GM18867 (cell line): ENCODE data around the gene SERTAD3.
"Not testable (repeated sequence)": the region's sequence is repeated elsewhere in the genome, so short reads cannot be mapped to it uniquely, and the experiment has no call there.

ENCODE experiments used
- ATAC-seq: cut with Tn5 transposase; IDR thresholded peaks from one replicate; pipeline ENCODE4 v1.9.1; 2021; ENCODE audit warnings: mild to moderate bottlenecking, moderate library complexity; ENCODE audit not compliant: unreplicated experiment

The SERTAD3 gene

DNA sequence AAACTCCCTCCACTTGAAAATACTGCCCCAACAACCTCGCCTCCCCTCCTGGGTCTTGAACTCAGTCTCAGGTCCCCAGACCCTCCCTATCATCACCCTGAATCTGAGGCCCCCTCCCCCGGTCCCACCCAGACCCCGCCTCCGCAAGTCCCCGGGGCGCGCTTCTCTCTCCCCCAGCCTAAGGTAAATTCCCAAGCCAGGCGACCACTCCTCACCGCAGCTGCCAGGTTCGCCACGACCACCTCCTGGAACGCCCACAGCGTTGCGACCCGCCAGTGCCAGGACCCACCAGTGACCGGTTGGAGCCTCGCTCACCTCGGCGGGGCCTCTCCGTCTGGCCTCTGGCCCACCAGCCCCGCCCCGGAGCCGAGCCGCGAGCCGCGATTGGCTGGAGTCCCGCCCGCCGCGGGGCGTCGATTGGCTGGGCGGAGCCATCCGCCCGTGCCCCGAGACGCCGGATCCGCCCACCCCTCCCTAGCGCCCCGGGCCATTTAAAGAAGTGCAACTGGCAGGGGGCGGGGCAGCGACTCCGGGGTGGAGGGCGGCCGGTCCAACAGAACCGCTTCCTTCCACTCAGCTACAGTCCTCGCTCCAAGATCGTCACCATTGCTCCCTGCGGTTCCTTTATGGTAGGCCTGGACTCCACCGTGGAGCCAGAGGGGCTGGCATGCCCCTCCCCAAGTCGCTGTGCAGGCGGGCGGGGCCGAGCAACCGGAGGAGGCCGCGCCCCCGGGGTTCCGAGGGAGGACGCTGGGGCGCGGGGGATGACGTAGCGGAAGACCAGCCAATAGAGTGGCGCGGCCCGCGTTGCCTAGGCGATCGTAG is at the start of gene SERTAD3:
Gene SERTAD3, minus strand, starts transcription at position 336 of the 825 bp plus-strand sequence. CDS start 2,255 bp downstream, outside the sequence.
- ATAC-seq: peak; percentile 67

DNA sequence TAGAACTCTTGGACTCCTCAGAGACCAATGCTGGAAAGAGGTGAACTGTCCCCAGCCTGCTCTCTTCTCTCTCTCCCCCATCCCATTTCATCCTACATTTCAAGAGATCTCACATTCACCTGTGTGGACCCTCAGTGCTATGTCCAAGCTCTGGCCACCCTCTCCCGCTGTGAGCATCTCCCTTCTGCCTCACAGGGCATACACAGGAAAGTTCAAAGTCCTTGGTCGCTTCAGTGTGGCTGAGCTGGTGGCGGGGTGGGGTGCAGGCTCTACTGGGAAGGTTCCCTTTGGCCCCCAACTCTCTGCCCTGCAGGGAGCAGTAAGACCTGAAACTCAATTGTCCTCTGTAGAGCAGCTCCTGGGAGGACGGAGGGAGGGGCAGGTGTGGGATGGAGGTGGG is 49.6 kb upstream of the SERTAD3 start:
- ATAC-seq: no peak

DNA sequence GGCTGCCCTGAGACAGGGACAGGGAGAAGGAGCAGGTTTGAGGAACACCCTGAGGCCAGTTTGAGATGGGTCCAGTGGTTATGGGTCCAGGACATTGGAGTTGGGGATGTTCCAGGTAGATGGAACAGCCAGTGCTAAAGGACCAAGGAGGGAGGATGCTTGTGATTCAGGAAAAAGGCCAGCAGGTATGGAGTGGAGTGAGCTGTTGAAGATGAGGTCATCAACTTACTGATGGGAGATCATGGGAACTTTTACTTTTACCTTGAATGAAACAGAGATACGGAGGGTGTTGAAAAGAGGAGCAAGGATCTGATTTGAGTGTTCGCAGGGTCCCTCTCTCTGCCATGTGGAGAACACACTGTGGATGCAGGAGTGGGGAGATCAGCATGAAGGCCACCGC is 48.1 kb upstream of the SERTAD3 start:
- ATAC-seq: no peak

DNA sequence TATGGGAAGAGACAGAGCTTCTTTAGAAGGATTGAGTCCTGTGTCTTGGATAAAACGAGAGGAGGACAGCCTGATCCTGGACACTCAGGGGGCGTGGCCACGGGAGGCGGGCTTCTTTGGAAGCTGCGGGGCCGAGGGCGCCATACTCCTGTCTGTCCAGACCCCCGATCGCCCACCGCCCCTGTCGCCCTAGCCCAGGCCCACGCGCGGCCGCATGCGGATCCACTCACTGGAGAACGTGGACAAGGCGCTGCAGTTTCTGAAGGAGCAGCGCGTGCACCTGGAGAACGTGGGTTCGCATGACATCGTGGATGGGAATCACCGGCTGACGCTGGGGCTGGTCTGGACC is 45.7 kb upstream of the SERTAD3 start:
- no peak for ATAC-seq

DNA sequence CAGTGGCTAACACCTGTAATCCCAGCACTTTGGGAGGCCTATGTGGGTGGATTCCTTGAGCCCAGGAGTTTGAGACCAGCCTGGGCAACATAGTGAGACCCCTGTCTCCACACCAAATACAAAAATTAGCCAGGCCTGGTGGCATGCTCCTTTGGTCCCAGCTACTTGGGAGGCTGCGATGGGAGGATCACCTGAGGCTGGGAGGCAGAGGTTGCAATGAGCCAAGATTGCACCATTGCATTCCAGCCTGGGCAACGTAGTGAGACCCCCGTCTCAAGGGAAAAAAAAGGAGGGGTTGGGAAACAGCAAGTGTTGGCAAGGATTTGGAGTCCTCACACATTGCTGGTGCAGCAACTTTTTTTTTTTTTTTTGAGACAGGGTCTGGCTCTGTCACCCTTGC is 41.9 kb upstream of the SERTAD3 start:
- no peak for ATAC-seq

GRCh38 chr19:40475878-40476644 is 31.9 kb upstream of the SERTAD3 start:
- ATAC-seq: not testable (repeated sequence)

GRCh38 chr19:40474737-40475136 is 30.6 kb upstream of the SERTAD3 start:
- ATAC-seq: no peak

GRCh38 chr19:40472516-40472915 is 28.4 kb upstream of the SERTAD3 start:
- ATAC-seq: no peak

- no peak for ATAC-seq
Measured at GRCh38 chr19:40471111-40471510, 27.0 kb upstream of the SERTAD3 start.

DNA sequence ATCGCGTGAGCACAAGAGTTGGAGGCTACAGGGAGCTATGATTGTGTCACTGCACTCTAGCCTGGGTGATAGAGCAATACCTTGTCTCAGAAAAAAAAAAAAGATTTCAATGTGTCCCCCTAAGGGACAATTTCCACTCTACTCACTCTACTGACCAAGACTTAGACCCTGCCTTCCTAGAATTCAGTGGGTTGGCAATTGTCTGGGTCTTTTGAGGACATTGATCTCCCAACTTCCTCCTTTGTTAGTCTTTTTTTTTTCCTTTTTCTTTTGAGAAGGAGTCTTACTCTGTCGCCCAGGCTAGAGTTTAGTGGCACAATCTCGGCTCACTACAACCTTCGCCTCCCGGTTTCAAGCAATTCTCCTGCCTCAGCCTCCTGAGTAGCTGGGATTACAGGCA is 24.9 kb upstream of the SERTAD3 start:
- no peak for ATAC-seq

DNA sequence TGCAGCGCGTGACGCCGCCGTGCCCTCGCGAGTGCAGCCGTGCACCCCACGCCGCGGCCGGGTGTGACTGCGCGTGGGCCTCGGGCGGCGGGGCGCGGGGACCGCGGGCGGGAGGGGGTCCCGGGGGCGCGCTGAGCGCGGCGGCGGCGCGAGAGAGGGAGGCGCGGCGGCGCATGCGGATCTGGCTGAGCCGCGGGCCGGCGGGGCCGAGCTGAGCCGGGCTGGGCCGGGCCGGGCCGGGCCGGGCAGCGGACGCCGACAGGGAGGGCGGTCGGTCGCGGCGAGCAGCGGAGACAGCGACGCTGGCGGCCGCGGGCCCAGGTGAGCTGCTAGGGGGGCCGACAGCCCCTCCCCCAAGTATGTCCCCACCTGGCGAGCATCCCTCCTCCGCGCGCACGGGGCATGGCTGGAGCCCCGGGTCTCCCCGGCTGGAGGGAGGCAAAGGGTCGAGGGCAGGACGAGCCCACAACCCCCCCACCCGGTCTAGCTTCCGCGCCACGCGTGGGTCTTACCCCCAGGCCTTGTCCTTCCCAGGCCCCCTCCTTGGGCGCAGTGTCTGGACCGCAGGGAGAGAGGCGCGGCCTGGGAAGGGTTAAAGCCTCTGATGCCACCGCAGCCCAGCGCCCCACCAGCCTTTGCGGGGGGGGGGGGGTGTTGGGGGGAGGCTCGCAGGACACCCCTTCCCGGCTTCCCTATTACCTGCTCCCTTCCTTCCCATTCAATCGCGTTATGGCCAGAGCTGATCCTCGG is 23.0 kb upstream of the SERTAD3 start, which contains the start of gene SPTBN4:
Gene SPTBN4, plus strand, starts transcription at position 17 of the 750 bp plus-strand sequence. CDS start 5,621 bp downstream, outside the sequence.
- no peak for ATAC-seq

GRCh38 chr19:40466219-40466984 is 22.3 kb upstream of the SERTAD3 start:
- ATAC-seq: peak; percentile 36

GRCh38 chr19:40465557-40466218 is 21.6 kb upstream of the SERTAD3 start, which contains the start of gene BLVRB:
BLVRB (minus strand) TSS chr19:40465745; CDS start chr19:40465688, 57 bp downstream.
- peak; percentile 79 for ATAC-seq

DNA sequence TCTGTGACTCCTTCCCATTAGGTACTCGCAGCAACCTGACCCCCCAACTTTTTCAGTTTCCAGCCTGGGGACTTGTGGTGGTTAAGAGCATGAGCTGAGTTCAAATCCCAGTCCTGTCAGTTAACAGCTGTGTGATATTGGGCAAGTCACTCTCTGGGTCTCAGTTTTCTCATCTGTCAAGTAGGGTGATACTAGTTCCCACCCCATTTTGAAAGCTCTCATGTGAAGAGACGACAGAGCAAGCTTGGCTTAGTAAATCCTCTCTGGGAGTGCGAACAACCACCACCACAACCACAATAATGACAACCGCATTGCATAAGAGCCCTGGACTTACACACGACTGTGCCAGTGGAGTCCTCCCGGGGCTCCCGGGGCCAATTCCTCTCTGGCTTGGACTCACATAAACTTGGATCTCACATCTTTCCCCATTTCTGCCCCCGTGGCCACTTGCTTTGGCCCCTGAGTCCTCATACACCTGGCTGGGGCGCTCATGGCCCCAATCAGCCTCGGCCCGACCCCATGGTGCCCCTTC is 21.0 kb upstream of the SERTAD3 start:
- ATAC-seq: no peak

DNA sequence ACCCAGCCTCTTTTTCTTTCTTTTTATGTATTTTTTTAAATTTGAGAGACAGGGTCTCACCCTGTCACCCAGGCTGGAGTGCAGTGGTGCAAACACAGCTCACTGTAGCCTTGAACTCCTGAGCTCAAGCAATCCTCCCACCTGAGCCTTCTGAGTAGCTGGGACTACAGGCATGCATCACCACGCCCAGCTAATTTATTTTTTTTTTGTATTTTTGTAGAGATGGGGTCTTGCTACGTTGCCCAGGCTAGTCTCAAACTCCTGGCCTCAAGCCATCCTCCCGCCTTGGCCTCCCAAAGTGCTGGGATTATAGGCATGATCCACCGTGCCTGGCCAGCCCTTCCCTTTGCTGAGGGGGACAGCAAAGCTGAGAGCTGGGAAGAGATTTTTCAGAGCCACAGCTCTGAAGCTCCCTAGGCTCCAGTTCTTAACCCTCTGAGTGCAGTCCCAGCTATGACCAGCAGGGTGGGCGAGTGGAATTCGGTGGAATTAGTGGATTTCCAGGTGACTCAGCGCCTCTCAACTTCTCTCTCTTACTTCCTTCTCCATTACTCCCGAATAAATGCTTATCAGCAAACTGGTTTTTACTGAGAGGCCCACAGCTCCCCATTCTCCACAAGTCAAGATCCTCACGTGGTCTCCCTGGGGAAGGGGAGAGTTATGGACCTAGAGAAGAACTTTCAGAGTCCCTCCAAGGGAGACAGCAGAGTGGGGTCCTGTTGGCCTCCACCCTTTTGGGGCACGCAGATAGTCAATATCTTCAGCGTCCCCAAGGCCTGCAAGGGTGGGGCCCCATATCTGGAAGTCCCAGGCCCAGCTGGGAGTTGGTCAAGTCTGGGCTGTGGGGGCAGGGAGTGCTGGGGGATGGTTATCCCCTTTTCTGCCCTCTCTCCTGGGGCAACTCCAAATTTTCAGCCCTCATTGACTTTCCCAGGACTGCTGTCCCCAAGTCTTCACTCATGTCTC is 20.2 kb upstream of the SERTAD3 start:
- no peak for ATAC-seq

GRCh38 chr19:40463587-40464037 is 19.5 kb upstream of the SERTAD3 start:
- not testable (repeated sequence) for ATAC-seq

GRCh38 chr19:40461669-40462221 is 17.6 kb upstream of the SERTAD3 start:
- ATAC-seq: no peak

- ATAC-seq: no peak
Measured at GRCh38 chr19:40460185-40460584, 16.1 kb upstream of the SERTAD3 start.
